Measurements from ENCODE around the gene RNASE9. TPM values are rescaled to one million over a fixed set of nuclear protein-coding genes. Genes with fewer than 3 reads are reported as not detected.
"Not testable (repeated sequence)": the region's sequence is repeated elsewhere in the genome, so short reads cannot be mapped to it uniquely, and the experiment has no call there.

Gene RNASE9
- total RNA-seq, 2 donors from 2014 or later, result not detected

- H3K27me3 ChIP-seq (replicated peaks; ENCODE audit: insufficient read depth), result no peaks in the 10 kb centered on the region
- H3K9me3 ChIP-seq, result no peaks in the 10 kb centered on the region
- H3K4me1 ChIP-seq (ENCODE audit: control insufficient read depth in 1 of 2, low read depth in 2 of 2), result no peaks in the 10 kb centered on the region
- H3K36me3 ChIP-seq, result no peaks in the 10 kb centered on the region
- no peak for DNase-seq (ENCODE audit: low spot score)
- TF ChIP-seq, protein P1, sequence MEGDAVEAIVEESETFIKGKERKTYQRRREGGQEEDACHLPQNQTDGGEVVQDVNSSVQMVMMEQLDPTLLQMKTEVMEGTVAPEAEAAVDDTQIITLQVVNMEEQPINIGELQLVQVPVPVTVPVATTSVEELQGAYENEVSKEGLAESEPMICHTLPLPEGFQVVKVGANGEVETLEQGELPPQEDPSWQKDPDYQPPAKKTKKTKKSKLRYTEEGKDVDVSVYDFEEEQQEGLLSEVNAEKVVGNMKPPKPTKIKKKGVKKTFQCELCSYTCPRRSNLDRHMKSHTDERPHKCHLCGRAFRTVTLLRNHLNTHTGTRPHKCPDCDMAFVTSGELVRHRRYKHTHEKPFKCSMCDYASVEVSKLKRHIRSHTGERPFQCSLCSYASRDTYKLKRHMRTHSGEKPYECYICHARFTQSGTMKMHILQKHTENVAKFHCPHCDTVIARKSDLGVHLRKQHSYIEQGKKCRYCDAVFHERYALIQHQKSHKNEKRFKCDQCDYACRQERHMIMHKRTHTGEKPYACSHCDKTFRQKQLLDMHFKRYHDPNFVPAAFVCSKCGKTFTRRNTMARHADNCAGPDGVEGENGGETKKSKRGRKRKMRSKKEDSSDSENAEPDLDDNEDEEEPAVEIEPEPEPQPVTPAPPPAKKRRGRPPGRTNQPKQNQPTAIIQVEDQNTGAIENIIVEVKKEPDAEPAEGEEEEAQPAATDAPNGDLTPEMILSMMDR (IDR thresholded peaks at IDR 0.05), result no peak
- no peak for ATAC-seq (ENCODE audit: insufficient number of reproducible peaks, low FRiP score, low read depth)
- H3K4me3 ChIP-seq, result no peak overlapping the region
- no peak overlapping the region for H3K27ac ChIP-seq
Measured at GRCh38 chr14:20583908-20584307, 23.1 kb upstream of the RNASE9 start.

DNA sequence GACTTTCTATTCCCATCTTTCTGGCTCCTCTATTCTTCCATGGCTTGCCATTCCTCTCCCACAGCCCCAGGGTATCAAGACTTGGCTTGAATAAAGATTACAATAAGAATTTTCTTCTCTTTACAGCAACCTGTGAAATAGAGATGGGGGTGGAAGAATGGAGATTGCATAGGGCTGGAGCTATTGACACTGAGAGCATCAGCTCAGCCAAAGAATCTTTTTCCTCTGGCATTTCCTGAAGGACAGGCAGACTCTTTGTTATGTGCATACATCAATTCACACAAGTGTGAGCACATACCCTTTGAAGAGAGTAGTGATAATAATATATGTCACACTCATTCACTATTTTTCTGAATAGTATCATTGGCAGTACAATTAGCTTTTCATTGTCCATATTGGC is 22.3 kb upstream of the RNASE9 start:
- Histone ChIP-seq H3K36me3 (no peaks in the 10 kb centered on the region), H3K27ac (no peak overlapping the region), H3K27me3 (replicated peaks; ENCODE audit: insufficient read depth) (no peaks in the 10 kb centered on the region), H3K9me3 (no peaks in the 10 kb centered on the region), H3K4me3 (no peak overlapping the region), H3K4me1 (ENCODE audit: control insufficient read depth in 1 of 2, low read depth in 2 of 2) (no peaks in the 10 kb centered on the region)
- ATAC-seq (ENCODE audit: insufficient number of reproducible peaks, low FRiP score, low read depth) (no peak), DNase-seq (ENCODE audit: low spot score) (no peak)
- TF ChIP-seq, protein P1 (IDR thresholded peaks at IDR 0.05), result no peak

- DNase-seq (ENCODE audit: low spot score) (no peak), ATAC-seq (ENCODE audit: insufficient number of reproducible peaks, low FRiP score, low read depth) (no peak)
- no peaks in the 10 kb centered on the region for H3K36me3 ChIP-seq
- TF ChIP-seq, protein P1 (IDR thresholded peaks at IDR 0.05), result no peak
- H3K9me3 ChIP-seq, result no peaks in the 10 kb centered on the region
- no peak overlapping the region for H3K27ac ChIP-seq
- no peaks in the 10 kb centered on the region for H3K4me1 ChIP-seq (ENCODE audit: control insufficient read depth in 1 of 2, low read depth in 2 of 2)
- H3K4me3 ChIP-seq, result no peak overlapping the region
- no peaks in the 10 kb centered on the region for H3K27me3 ChIP-seq (replicated peaks; ENCODE audit: insufficient read depth)
Measured at GRCh38 chr14:20580242-20580641, 19.4 kb upstream of the RNASE9 start.

DNA sequence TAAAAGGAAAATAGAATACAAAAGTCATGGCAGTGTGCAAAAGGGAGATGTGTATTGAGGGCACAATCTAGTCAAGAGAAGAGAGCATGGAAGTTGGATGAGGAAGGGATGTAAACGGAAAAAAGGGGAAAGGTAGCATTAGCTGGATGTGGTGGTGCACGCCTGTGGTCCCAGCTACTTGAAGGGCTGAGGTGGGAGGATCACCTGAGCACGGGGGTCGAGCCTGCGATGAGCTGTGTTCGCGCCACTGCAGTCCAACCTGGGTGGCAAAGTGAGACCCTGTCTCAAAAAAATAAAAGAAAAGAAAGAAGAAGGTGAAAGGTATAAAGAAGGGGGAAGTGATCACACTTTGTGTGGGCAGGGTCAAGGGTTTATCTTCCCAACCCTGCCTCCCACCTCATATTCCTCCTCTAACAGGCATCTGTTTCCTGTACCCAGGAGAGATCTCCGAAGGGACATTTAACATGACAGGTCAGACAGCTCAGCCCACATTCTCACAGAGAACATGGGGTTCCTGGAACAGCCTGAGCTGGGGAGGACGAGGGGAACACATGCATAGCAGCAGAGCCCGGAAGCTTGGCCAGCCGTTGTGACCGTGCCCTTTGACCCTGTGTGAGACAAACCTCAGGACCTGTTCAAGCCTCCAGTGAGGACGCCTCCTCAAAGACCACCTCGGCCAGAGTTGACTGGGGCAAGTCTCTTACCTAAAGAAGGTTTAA is 18.1 kb upstream of the RNASE9 start:
- H3K4me3 ChIP-seq, result no peak overlapping the region
- TF ChIP-seq, protein P1 (IDR thresholded peaks at IDR 0.05), result no peak
- DNase-seq (ENCODE audit: low spot score) (no peak), ATAC-seq (ENCODE audit: insufficient number of reproducible peaks, low FRiP score, low read depth) (no peak)
- H3K27me3 ChIP-seq (replicated peaks; ENCODE audit: insufficient read depth), result no peaks in the 10 kb centered on the region
- H3K27ac ChIP-seq, result no peak overlapping the region
- no peaks in the 10 kb centered on the region for H3K4me1 ChIP-seq (ENCODE audit: control insufficient read depth in 1 of 2, low read depth in 2 of 2)
- H3K9me3 ChIP-seq, result no peaks in the 10 kb centered on the region
- H3K36me3 ChIP-seq, result no peaks in the 10 kb centered on the region

DNA sequence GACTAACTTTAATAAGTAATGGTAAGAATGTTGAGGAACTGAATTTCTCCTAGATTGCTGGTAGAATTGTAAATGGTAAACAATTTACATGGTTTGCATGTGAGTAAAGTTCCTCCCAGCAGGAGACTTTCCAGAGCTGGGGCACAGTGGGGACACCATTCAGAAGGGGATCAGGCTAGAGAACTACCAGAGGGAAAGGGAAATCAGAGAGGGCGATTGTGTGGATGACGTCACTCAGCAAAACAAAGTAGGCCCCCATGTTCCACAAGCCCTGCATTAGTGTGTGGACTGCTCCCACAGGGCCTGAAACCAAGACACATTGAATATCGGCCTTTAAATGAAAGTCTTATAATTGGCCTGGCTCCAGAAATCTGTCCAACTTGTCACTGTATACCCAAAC is 17.5 kb upstream of the RNASE9 start:
- no peak overlapping the region for H3K27ac ChIP-seq
- no peak overlapping the region for H3K4me3 ChIP-seq
- H3K36me3 ChIP-seq, result no peaks in the 10 kb centered on the region
- H3K9me3 ChIP-seq, result no peaks in the 10 kb centered on the region
- no peaks in the 10 kb centered on the region for H3K4me1 ChIP-seq (ENCODE audit: control insufficient read depth in 1 of 2, low read depth in 2 of 2)
- ATAC-seq (ENCODE audit: insufficient number of reproducible peaks, low FRiP score, low read depth) (no peak), DNase-seq (ENCODE audit: low spot score) (no peak)
- no peaks in the 10 kb centered on the region for H3K27me3 ChIP-seq (replicated peaks; ENCODE audit: insufficient read depth)
- TF ChIP-seq, protein P1 (IDR thresholded peaks at IDR 0.05), result no peak

DNA sequence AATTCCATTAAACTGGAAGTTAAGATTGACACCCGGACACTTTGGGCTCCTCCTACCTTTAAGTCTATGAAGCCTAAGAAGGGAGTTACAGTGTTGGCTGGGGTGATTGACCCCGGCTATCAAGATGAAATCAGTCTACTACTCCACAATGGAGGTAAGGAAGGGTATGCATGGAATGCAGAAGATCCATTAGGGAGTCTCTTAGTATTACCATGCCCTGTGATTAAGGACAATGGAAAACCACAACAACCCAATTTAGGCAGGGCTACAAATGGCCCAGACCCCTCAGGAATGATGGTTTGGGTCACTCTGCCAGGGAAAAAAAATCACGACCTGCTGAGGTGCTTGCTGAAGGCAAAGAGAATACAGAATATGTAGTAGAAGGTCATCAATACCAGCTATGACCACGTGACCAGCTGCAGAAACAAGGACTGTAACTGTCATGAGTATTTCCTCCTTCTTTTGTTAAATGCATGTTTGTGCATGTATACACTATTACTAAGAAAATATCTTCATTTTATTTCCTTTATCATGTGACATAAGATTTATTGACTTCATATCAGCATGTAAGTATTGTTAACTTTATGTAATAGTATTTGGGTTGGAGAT is 11.6 kb upstream of the RNASE9 start:
- H3K36me3 ChIP-seq; H3K4me1 ChIP-seq (ENCODE audit: control insufficient read depth in 1 of 2, low read depth in 2 of 2); H3K27ac ChIP-seq; DNase-seq (ENCODE audit: low spot score); H3K27me3 ChIP-seq (replicated peaks; ENCODE audit: insufficient read depth); H3K9me3 ChIP-seq; H3K4me3 ChIP-seq; ATAC-seq (ENCODE audit: insufficient number of reproducible peaks, low FRiP score, low read depth): not testable (repeated sequence)

- H3K4me3 ChIP-seq; H3K27ac ChIP-seq; H3K36me3 ChIP-seq; DNase-seq (ENCODE audit: low spot score); H3K27me3 ChIP-seq (replicated peaks; ENCODE audit: insufficient read depth); ATAC-seq (ENCODE audit: insufficient number of reproducible peaks, low FRiP score, low read depth); H3K4me1 ChIP-seq (ENCODE audit: control insufficient read depth in 1 of 2, low read depth in 2 of 2); H3K9me3 ChIP-seq: not testable (repeated sequence)
Measured at GRCh38 chr14:20570720-20571119, 9.9 kb upstream of the RNASE9 start.

DNA sequence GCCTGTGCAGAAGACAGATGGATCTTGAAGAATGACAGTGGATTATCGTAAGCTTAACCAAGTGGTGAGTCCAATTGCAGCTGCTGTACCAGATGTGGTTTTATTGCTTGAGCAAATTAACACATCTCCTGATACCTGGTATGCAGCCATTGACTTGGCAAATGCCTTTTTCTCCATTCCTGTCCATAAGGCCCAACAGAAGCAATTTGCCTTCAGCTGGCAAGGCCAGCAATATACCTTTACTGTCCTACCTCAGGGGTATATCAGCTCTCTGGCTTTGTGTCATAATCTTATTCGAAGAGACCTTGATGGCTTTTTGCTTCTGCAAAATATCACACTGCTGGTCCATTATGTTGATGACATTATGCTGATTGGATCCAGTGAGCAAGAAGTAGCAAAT is 9.0 kb upstream of the RNASE9 start:
- ATAC-seq (ENCODE audit: insufficient number of reproducible peaks, low FRiP score, low read depth); DNase-seq (ENCODE audit: low spot score); H3K4me1 ChIP-seq (ENCODE audit: control insufficient read depth in 1 of 2, low read depth in 2 of 2); H3K36me3 ChIP-seq; H3K9me3 ChIP-seq; H3K27ac ChIP-seq; H3K4me3 ChIP-seq; H3K27me3 ChIP-seq (replicated peaks; ENCODE audit: insufficient read depth): not testable (repeated sequence)

Measured in thoracic aorta (tissue), 2 donors.